ENCODE measurements around the gene ALG13. TPM values are rescaled to one million over a fixed set of nuclear protein-coding genes. Genes with fewer than 3 reads are reported as not detected.

ALG13 gene
- total RNA-seq, 2 donors from 2014 or later: 21.6 to 25.4 TPM

- Histone ChIP-seq H3K27ac (no peak overlapping the region), H3K27me3 (no peaks in the 10 kb centered on the region)
Measured at GRCh38 chrX:111731351-111731750, 50.4 kb downstream of the ALG13 start.

GRCh38 chrX:111736571-111736970, 55.6 kb downstream of the ALG13 start:
- H3K36me3 ChIP-seq: peaks cover 32% of the 10 kb centered on the region
- TF ChIP-seq, protein P1, sequence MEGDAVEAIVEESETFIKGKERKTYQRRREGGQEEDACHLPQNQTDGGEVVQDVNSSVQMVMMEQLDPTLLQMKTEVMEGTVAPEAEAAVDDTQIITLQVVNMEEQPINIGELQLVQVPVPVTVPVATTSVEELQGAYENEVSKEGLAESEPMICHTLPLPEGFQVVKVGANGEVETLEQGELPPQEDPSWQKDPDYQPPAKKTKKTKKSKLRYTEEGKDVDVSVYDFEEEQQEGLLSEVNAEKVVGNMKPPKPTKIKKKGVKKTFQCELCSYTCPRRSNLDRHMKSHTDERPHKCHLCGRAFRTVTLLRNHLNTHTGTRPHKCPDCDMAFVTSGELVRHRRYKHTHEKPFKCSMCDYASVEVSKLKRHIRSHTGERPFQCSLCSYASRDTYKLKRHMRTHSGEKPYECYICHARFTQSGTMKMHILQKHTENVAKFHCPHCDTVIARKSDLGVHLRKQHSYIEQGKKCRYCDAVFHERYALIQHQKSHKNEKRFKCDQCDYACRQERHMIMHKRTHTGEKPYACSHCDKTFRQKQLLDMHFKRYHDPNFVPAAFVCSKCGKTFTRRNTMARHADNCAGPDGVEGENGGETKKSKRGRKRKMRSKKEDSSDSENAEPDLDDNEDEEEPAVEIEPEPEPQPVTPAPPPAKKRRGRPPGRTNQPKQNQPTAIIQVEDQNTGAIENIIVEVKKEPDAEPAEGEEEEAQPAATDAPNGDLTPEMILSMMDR (IDR thresholded peaks at IDR 0.05): no peak
- DNase-seq (ENCODE audit: low spot score): no peak
- H3K27ac ChIP-seq: no peak overlapping the region
- H3K27me3 ChIP-seq: no peaks in the 10 kb centered on the region
- no peaks in the 10 kb centered on the region for H3K9me3 ChIP-seq
- no peak overlapping the region for H3K4me3 ChIP-seq
- no peaks in the 10 kb centered on the region for H3K4me1 ChIP-seq

More at GRCh38 chrX:111731351-111731750, 50.4 kb downstream of the ALG13 start:
- TF ChIP-seq, protein P1 (IDR thresholded peaks at IDR 0.05): no peak
- Histone ChIP-seq H3K9me3 (no peaks in the 10 kb centered on the region), H3K4me1 (no peaks in the 10 kb centered on the region), H3K4me3 (no peak overlapping the region), H3K36me3 (peaks cover 17% of the 10 kb centered on the region)
- no peak for DNase-seq (ENCODE audit: low spot score)

GRCh38 chrX:111742018-111742417, 61.0 kb downstream of the ALG13 start:
- Histone ChIP-seq H3K36me3 (peaks cover 20% of the 10 kb centered on the region), H3K27me3 (no peaks in the 10 kb centered on the region), H3K27ac (no peak overlapping the region), H3K9me3 (no peaks in the 10 kb centered on the region), H3K4me1 (no peaks in the 10 kb centered on the region), H3K4me3 (no peak overlapping the region)
- DNase-seq (ENCODE audit: low spot score): no peak
- TF ChIP-seq, protein P1 (IDR thresholded peaks at IDR 0.05): no peak

- TF ChIP-seq, protein P1 (IDR thresholded peaks at IDR 0.05): no peak
- Histone ChIP-seq H3K36me3 (peaks cover 8% of the 10 kb centered on the region), H3K9me3 (no peaks in the 10 kb centered on the region), H3K27ac (no peak overlapping the region), H3K4me1 (no peaks in the 10 kb centered on the region), H3K4me3 (no peak overlapping the region), H3K27me3 (no peaks in the 10 kb centered on the region)
- DNase-seq (ENCODE audit: low spot score): no peak
Measured at GRCh38 chrX:111743316-111743715, 62.3 kb downstream of the ALG13 start.

GRCh38 chrX:111756486-111756885, 75.5 kb downstream of the ALG13 start:
- H3K27me3 ChIP-seq: no peaks in the 10 kb centered on the region
- no peaks in the 10 kb centered on the region for H3K4me1 ChIP-seq
- no peak overlapping the region for H3K27ac ChIP-seq
- no peak overlapping the region for H3K4me3 ChIP-seq
- TF ChIP-seq, protein P1 (IDR thresholded peaks at IDR 0.05): no peak
- DNase-seq (ENCODE audit: low spot score): no peak
- peaks cover 11% of the 10 kb centered on the region for H3K36me3 ChIP-seq
- peaks cover 0 to 6% of the 10 kb centered on the region in 2 donors for H3K9me3 ChIP-seq

DNA sequence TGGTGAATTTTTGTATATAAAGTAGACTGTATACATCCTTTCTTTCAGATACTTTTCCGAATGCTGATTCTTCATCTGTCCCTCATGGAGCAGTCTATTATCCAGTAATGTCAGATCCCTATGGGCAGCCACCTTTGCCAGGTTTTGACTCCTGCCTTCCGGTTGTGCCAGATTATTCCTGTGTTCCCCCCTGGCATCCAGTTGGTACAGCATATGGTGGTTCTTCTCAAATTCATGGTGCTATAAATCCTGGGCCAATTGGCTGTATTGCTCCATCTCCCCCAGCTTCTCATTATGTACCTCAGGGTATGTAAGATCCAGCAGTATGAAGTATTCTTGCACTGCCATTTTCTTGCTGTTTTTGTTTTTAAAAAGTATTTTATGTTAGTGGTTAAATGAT, 78.7 kb downstream of the ALG13 start:
- no peaks in the 10 kb centered on the region for H3K9me3 ChIP-seq
- H3K36me3 ChIP-seq: no peaks in the 10 kb centered on the region
- no peaks in the 10 kb centered on the region for H3K4me1 ChIP-seq
- no peak overlapping the region for H3K27ac ChIP-seq
- no peaks in the 10 kb centered on the region for H3K27me3 ChIP-seq
- TF ChIP-seq, protein P1 (IDR thresholded peaks at IDR 0.05): no peak
- no peak for DNase-seq (ENCODE audit: low spot score)
- no peak overlapping the region for H3K4me3 ChIP-seq
